Measurements from ENCODE around the gene TCF25.

- no peak for TF ChIP-seq POLR2A (IDR thresholded peaks at IDR 0.05)
- TF ChIP-seq CTCF (IDR thresholded peaks at IDR 0.05), result no peak
- TF ChIP-seq POLR2AphosphoS5 (IDR thresholded peaks at IDR 0.05), result no peak
These were observed 30.6 kb downstream of the TCF25 start for GRCh38 chr16:89903908-89904515.
